ENCODE data around the gene PTPRM. TPM values are rescaled to one million over a fixed set of nuclear protein-coding genes. Genes with fewer than 3 reads are reported as not detected.

PTPRM gene
- total and polyA plus RNA-seq, 2 donors = 37.3 to 55.6 TPM

GRCh38 chr18:7626922-7627440 lies 59.9 kb downstream of the PTPRM start:
- no peaks in the 10 kb centered on the region for H3K4me1 ChIP-seq (ENCODE audit: control insufficient read depth in 2 of 2, insufficient read depth in 2 of 2, low read length in 2 of 2)
- H3K9me3 ChIP-seq (ENCODE audit: control insufficient read depth in 2 of 2, insufficient read depth in 1 of 2, low read length in 1 of 2) = no peaks in the 10 kb centered on the region
- H3K36me3 ChIP-seq (ENCODE audit: control insufficient read depth in 2 of 2, insufficient read depth in 2 of 2, low read length in 1 of 2) = no peaks in the 10 kb centered on the region
- no peaks in the 10 kb centered on the region for H3K27me3 ChIP-seq (ENCODE audit: control insufficient read depth in 2 of 2, insufficient read depth in 1 of 2, low read length in 1 of 2)
- no peak overlapping the region for H3K27ac ChIP-seq (ENCODE audit: low read depth in 1 of 2, low read length in 1 of 2)
- peak in 1 of 9 donors; percentile 20 for DNase-seq (ENCODE audit: low read depth in 6 of 9, low spot score in 9 of 9)
- no peak overlapping the region for H3K4me3 ChIP-seq (ENCODE audit: low read length in 2 of 2)
- 81% methylated on average over 5 of the region's 5 CpGs for WGBS

GRCh38 chr18:7629416-7629815 lies 62.3 kb downstream of the PTPRM start:
- H3K36me3 ChIP-seq (ENCODE audit: control insufficient read depth in 2 of 2, insufficient read depth in 2 of 2, low read length in 1 of 2) = no peaks in the 10 kb centered on the region
- no peaks in the 10 kb centered on the region for H3K4me1 ChIP-seq (ENCODE audit: control insufficient read depth in 2 of 2, insufficient read depth in 2 of 2, low read length in 2 of 2)
- H3K27me3 ChIP-seq (ENCODE audit: control insufficient read depth in 2 of 2, insufficient read depth in 1 of 2, low read length in 1 of 2) = no peaks in the 10 kb centered on the region
- no peak overlapping the region for H3K4me3 ChIP-seq (ENCODE audit: low read length in 2 of 2)
- no peak overlapping the region for H3K27ac ChIP-seq (ENCODE audit: low read depth in 1 of 2, low read length in 1 of 2)
- H3K9me3 ChIP-seq (ENCODE audit: control insufficient read depth in 2 of 2, insufficient read depth in 1 of 2, low read length in 1 of 2) = no peaks in the 10 kb centered on the region
- no peak for DNase-seq (ENCODE audit: low read depth in 6 of 9, low spot score in 9 of 9)

GRCh38 chr18:7630731-7631442 lies 63.8 kb downstream of the PTPRM start:
- Histone ChIP-seq H3K9me3 (ENCODE audit: control insufficient read depth in 2 of 2, insufficient read depth in 1 of 2, low read length in 1 of 2) (no peaks in the 10 kb centered on the region), H3K36me3 (ENCODE audit: control insufficient read depth in 2 of 2, insufficient read depth in 2 of 2, low read length in 1 of 2) (no peaks in the 10 kb centered on the region), H3K4me1 (ENCODE audit: control insufficient read depth in 2 of 2, insufficient read depth in 2 of 2, low read length in 2 of 2) (no peaks in the 10 kb centered on the region), H3K4me3 (ENCODE audit: low read length in 2 of 2) (no peak overlapping the region), H3K27me3 (ENCODE audit: control insufficient read depth in 2 of 2, insufficient read depth in 1 of 2, low read length in 1 of 2) (no peaks in the 10 kb centered on the region), H3K27ac (ENCODE audit: low read depth in 1 of 2, low read length in 1 of 2) (no peak overlapping the region)
- WGBS = 96% methylated on average over 4 of the region's 4 CpGs
- DNase-seq (ENCODE audit: low read depth in 6 of 9, low spot score in 9 of 9) = no peak

- Histone ChIP-seq H3K27ac (ENCODE audit: low read depth in 1 of 2, low read length in 1 of 2) (no peak overlapping the region), H3K36me3 (ENCODE audit: control insufficient read depth in 2 of 2, insufficient read depth in 2 of 2, low read length in 1 of 2) (no peaks in the 10 kb centered on the region), H3K27me3 (ENCODE audit: control insufficient read depth in 2 of 2, insufficient read depth in 1 of 2, low read length in 1 of 2) (no peaks in the 10 kb centered on the region), H3K4me1 (ENCODE audit: control insufficient read depth in 2 of 2, insufficient read depth in 2 of 2, low read length in 2 of 2) (no peaks in the 10 kb centered on the region), H3K4me3 (ENCODE audit: low read length in 2 of 2) (no peak overlapping the region), H3K9me3 (ENCODE audit: control insufficient read depth in 2 of 2, insufficient read depth in 1 of 2, low read length in 1 of 2) (no peaks in the 10 kb centered on the region)
- no peak for DNase-seq (ENCODE audit: low read depth in 6 of 9, low spot score in 9 of 9)
- 94% methylated on average over 6 of the region's 6 CpGs for WGBS
Measured at GRCh38 chr18:7632152-7633098, 65.3 kb downstream of the PTPRM start.

GRCh38 chr18:7633171-7633570 lies 66.1 kb downstream of the PTPRM start:
- DNase-seq (ENCODE audit: low read depth in 6 of 9, low spot score in 9 of 9) = no peak
- 94% methylated on average over 2 of the region's 2 CpGs for WGBS
- no peaks in the 10 kb centered on the region for H3K36me3 ChIP-seq (ENCODE audit: control insufficient read depth in 2 of 2, insufficient read depth in 2 of 2, low read length in 1 of 2)

GRCh38 chr18:7635948-7636347 lies 68.8 kb downstream of the PTPRM start:
- 98% methylated on average over 1 of the region's 1 CpG for WGBS
- DNase-seq (ENCODE audit: low read depth in 6 of 9, low spot score in 9 of 9) = no peak

More at GRCh38 chr18:7633171-7633570, 66.1 kb downstream of the PTPRM start:
- no peaks in the 10 kb centered on the region for H3K9me3 ChIP-seq (ENCODE audit: control insufficient read depth in 2 of 2, insufficient read depth in 1 of 2, low read length in 1 of 2)
- H3K4me1 ChIP-seq (ENCODE audit: control insufficient read depth in 2 of 2, insufficient read depth in 2 of 2, low read length in 2 of 2) = no peaks in the 10 kb centered on the region
- no peak overlapping the region for H3K4me3 ChIP-seq (ENCODE audit: low read length in 2 of 2)
- no peaks in the 10 kb centered on the region for H3K27me3 ChIP-seq (ENCODE audit: control insufficient read depth in 2 of 2, insufficient read depth in 1 of 2, low read length in 1 of 2)
- no peak overlapping the region for H3K27ac ChIP-seq (ENCODE audit: low read depth in 1 of 2, low read length in 1 of 2)

GRCh38 chr18:7637269-7637668 lies 70.2 kb downstream of the PTPRM start:
- Histone ChIP-seq H3K27ac (ENCODE audit: low read depth in 1 of 2, low read length in 1 of 2) (no peak overlapping the region), H3K27me3 (ENCODE audit: control insufficient read depth in 2 of 2, insufficient read depth in 1 of 2, low read length in 1 of 2) (no peaks in the 10 kb centered on the region), H3K4me3 (ENCODE audit: low read length in 2 of 2) (no peak overlapping the region), H3K36me3 (ENCODE audit: control insufficient read depth in 2 of 2, insufficient read depth in 2 of 2, low read length in 1 of 2) (no peaks in the 10 kb centered on the region), H3K4me1 (ENCODE audit: control insufficient read depth in 2 of 2, insufficient read depth in 2 of 2, low read length in 2 of 2) (no peaks in the 10 kb centered on the region), H3K9me3 (ENCODE audit: control insufficient read depth in 2 of 2, insufficient read depth in 1 of 2, low read length in 1 of 2) (no peaks in the 10 kb centered on the region)
- DNase-seq (ENCODE audit: low read depth in 6 of 9, low spot score in 9 of 9) = no peak
- 93% methylated on average over 2 of the region's 2 CpGs for WGBS

More at GRCh38 chr18:7635948-7636347, 68.8 kb downstream of the PTPRM start:
- H3K27ac ChIP-seq (ENCODE audit: low read depth in 1 of 2, low read length in 1 of 2) = no peak overlapping the region
- H3K27me3 ChIP-seq (ENCODE audit: control insufficient read depth in 2 of 2, insufficient read depth in 1 of 2, low read length in 1 of 2) = no peaks in the 10 kb centered on the region
- no peaks in the 10 kb centered on the region for H3K9me3 ChIP-seq (ENCODE audit: control insufficient read depth in 2 of 2, insufficient read depth in 1 of 2, low read length in 1 of 2)
- no peak overlapping the region for H3K4me3 ChIP-seq (ENCODE audit: low read length in 2 of 2)
- no peaks in the 10 kb centered on the region for H3K4me1 ChIP-seq (ENCODE audit: control insufficient read depth in 2 of 2, insufficient read depth in 2 of 2, low read length in 2 of 2)
- H3K36me3 ChIP-seq (ENCODE audit: control insufficient read depth in 2 of 2, insufficient read depth in 2 of 2, low read length in 1 of 2) = no peaks in the 10 kb centered on the region

GRCh38 chr18:7638321-7638720 lies 71.2 kb downstream of the PTPRM start:
- H3K27me3 ChIP-seq (ENCODE audit: control insufficient read depth in 2 of 2, insufficient read depth in 1 of 2, low read length in 1 of 2) = no peaks in the 10 kb centered on the region
- H3K4me1 ChIP-seq (ENCODE audit: control insufficient read depth in 2 of 2, insufficient read depth in 2 of 2, low read length in 2 of 2) = no peaks in the 10 kb centered on the region
- H3K4me3 ChIP-seq (ENCODE audit: low read length in 2 of 2) = no peak overlapping the region
- no peaks in the 10 kb centered on the region for H3K9me3 ChIP-seq (ENCODE audit: control insufficient read depth in 2 of 2, insufficient read depth in 1 of 2, low read length in 1 of 2)
- no peak for DNase-seq (ENCODE audit: low read depth in 6 of 9, low spot score in 9 of 9)
- H3K27ac ChIP-seq (ENCODE audit: low read depth in 1 of 2, low read length in 1 of 2) = no peak overlapping the region
- no peaks in the 10 kb centered on the region for H3K36me3 ChIP-seq (ENCODE audit: control insufficient read depth in 2 of 2, insufficient read depth in 2 of 2, low read length in 1 of 2)

- DNase-seq (ENCODE audit: low read depth in 6 of 9, low spot score in 9 of 9) = no peak
- H3K27ac ChIP-seq (ENCODE audit: low read depth in 1 of 2, low read length in 1 of 2) = no peak overlapping the region
- no peaks in the 10 kb centered on the region for H3K27me3 ChIP-seq (ENCODE audit: control insufficient read depth in 2 of 2, insufficient read depth in 1 of 2, low read length in 1 of 2)
- H3K36me3 ChIP-seq (ENCODE audit: control insufficient read depth in 2 of 2, insufficient read depth in 2 of 2, low read length in 1 of 2) = no peaks in the 10 kb centered on the region
- no peak overlapping the region for H3K4me3 ChIP-seq (ENCODE audit: low read length in 2 of 2)
- no peaks in the 10 kb centered on the region for H3K4me1 ChIP-seq (ENCODE audit: control insufficient read depth in 2 of 2, insufficient read depth in 2 of 2, low read length in 2 of 2)
- 97% methylated on average over 4 of the region's 4 CpGs for WGBS
- no peaks in the 10 kb centered on the region for H3K9me3 ChIP-seq (ENCODE audit: control insufficient read depth in 2 of 2, insufficient read depth in 1 of 2, low read length in 1 of 2)
Measured at GRCh38 chr18:7641813-7642212, 74.7 kb downstream of the PTPRM start.
